Stimulated activated CD4-positive, alpha-beta T cell treated with anti-CD3 and anti-CD28 coated beads, Interleukin-2, amount 100 ng/mL, for 24 hours (primary cell): ENCODE data around the gene FAM78B.

ENCODE experiments used
- DNase-seq, 2 donors: peaks; one replicate each; pipeline ENCODE4 v3.0.0-alpha.2; 2020

Gene FAM78B

DNA sequence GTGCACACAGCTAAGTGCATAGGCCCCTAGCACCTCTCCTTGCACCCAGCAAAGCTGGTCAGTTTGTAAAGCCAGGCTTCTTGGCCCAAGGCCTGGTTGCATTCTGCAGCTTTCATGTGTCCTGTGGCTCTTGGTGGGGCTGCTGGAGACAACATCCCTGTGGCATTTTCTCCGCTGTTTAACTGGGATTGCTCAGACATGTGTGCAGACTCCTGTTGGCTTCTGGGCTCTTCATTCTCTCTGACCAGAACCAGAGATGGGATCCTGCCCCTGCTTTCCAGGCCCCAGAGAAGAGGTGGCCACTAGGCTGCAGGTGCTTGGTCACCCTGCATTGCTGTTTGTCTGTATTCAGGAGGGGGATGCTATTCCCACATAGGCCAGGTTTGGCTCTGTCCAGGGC is 50.8 kb downstream of the FAM78B start:
- no peak for DNase-seq

DNA sequence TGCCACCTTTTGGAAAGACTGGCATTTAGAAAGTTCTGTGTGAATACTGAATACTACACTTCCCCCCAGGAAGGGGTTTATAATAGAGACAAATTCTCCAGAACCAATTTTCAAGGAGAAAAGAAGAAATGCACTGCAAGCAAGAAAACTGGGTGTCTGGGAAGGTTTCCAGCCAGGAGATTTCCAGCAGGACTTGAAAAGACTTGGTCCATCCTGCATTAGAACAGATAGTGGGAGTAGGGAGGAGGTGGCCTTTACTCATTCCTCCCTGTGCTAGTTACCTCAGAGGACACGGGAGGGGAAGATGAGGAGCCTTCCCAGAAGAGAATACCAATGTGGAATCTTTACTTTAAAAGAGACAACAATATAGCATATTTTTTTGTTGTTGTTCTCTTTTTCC is 52.4 kb downstream of the FAM78B start:
- no peak for DNase-seq

DNA sequence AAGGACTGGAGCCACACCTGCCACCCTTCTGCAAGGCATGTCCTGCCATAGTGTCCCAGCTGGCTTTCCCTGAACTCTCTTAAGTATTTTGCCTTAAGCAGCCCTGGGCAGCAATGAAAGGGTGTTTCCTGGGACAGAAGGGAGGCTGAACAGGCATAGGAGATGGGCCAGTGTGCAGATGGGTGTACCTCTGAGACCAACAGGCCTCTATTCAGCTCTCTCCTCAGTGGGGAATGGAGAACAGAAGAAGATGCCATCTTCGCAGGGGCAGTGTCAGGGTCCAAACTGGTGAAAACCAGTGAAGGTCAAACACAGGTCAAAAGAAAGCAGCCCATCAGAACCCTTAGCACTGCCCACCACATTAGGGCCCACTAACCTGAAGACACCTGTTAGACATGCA is 53.2 kb downstream of the FAM78B start:
- no peak for DNase-seq

DNA sequence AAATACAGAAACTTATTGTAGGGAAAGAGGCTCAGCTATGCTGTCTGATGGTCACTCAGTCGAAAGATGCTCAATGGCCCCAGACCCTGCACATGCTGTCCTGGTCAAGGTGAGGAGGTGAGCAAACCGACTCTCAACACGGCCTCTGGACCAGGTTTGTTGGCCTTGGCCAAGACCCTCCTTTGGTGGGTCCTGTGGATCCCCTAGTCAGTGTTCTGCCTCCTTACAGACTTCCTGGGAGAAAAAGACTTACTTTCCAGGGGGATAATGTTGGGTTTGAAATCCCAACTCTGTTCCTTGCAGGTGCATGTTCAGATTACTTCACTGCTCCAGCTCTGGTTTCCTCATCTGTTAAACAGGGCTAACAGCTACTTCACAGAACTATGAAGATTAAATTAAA is 53.8 kb downstream of the FAM78B start:
- no peak for DNase-seq

DNA sequence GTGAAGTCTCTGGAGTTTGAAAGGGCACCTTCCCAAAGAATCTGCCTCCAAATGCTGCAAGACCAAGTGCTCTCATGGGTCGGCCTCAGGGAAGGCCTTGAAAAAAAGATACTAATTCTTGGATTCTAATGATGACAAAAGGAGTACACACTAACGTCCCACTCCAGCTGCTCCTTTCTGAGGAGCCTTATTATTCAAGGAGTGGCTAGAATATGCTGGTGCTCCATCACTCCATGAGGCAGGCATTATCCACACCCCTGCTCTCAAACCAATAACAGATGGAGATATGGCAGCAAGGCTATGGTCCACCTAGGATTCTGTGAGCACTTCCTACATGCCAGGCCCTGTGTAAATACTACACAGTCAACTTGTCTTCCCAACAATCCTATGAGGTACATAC is 54.4 kb downstream of the FAM78B start:
- no peak for DNase-seq

DNA sequence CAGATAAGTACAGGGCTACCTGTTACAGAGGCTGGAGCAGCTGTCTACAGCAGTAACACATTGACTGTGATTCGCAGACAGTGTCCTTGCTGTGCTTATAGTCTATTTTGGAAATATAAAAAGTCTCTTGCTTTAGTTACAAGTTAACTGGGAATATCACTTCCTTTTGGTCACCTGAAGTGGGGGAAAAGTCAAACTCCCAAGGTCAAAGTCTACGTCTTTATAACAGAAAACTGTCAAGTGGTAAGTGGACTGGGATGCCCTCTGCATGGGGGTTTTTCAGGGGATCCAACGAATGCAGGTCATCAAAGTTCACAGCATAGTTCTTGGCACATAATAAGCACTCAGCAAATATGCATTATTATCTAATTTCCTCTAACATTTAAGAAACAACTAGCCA is 55.4 kb downstream of the FAM78B start:
- DNase-seq, result no peak

DNA sequence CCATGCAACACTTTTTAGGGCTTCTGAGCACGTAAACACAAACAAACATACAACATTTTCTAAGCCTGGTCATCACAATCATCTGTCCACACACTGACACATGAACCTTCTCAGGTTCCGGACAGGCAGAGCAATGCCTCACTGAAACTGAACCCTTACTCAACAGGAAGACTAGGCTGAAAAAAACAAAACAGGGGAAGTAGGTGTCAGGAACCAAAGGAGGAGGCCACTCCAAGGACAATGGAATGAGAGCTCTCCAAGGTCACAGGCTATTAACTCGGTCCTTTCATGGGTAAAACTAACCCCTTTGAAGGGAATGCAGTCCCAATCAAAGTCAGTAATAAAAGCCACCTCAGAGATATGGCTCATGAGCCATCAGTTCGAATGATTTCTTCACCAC is 76.6 kb downstream of the FAM78B start:
- DNase-seq, result no peak

DNA sequence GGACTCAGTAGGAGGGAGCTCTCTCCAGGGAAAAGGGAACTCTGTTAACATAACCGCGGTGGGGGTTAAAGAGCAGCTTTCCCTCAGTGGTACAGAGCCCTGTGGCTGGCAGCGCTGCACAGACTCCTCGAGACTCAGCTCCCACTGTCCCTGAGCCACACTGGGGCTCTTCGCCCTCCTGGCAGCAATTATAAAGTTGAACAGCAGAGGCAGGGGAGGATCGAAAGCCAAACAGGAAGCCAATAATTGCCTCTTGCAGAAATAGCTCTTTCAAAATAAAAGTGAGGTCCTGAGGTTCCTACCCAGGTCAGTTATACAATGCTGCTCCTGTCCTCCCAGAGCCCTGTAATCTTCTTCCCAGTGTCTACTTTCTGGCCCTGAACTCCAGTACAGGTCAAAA is 77.0 kb downstream of the FAM78B start:
- no peak for DNase-seq

DNA sequence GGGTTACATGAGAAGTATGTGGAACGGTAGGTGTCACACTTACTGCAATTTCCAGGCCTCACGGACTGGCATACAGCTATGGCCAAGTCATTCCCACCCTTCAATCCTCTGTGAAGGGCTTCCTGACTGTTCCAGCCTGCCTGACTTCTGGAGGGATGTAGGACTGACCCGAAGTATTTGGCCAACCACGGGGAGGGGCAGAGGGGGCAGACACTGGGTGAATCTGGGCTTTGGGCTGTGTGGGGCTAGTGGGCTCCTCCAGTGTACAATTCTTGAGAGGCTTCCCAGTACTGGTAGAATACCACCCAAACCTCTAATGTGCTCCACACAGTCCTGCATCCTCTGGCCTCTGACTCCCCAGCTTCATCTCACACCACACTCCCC is 78.2 kb downstream of the FAM78B start:
- no peak for DNase-seq

DNA sequence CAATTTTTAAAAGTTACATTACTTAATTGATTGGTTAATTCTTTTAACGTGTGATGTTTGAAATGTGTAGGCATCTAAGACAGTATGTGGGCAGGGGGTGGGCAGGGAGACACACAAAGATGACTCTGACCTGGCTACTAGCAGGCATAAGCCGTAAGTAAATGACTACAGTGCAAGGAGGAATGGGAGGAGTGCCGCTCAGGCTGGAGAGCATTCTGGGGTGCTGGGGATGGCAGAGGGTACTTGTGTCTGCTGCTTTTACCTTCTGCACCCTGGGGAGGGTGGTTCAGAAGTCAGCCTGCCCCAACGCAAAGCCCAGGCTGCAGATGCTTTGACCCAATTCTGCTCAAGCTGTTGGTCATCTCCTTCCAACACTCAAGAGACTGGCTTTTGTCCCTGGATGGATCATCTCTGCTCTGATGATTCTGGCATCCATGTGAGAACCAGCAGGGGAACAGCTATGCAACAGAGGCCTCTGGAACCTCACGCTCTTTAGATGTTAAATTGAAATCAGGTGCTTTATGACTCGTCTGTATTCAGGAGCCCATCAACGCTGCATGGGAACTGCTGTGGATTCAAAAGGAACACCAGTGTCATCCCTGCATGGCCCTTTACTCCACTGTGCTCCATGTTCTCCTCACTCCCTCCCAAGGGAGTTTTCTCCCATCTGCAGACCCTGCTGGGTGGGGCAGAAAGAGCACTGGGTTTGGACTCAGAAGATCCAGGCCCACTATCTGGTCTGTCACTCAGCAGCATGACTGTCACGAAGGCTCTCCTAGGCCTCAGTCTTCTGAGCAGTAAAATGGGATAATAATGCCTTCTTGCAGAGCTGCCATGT is 78.8 kb downstream of the FAM78B start:
- no peak for DNase-seq

DNA sequence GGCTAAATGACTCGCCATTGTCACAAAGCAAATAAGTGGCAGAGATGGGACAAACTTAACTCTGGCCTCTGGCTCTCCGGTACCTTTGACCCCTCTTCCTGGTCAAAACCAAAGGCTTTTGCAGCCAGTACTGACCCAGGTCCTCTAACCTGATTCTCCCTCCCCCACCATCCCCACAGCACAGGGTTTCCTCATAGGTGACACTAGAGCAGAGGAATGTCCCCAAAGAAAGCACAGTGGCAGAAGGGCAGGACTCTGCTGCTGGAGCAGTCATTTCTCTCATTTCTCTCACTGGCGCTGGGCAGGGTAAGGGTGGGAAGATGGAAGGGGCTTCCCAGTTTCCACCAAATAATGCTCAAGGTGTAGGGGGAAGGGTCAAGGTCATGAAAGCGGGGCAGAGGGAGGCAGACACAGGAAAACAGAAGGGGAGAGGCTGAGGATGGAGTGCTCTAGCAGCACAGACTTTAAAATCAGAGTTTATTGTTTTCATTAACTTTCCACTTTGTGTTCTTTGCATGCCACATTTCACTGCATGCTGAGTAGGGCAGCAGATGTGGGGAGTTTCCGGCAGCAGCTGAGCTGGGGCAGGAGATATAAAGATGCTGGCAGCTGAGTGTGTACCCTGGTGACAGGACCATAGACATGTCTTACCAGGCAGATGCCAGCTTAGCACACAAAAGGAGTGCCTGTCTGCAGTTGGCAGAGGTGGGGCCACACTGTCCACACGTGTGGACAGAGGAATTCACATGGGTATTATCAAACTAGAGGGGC is 80.5 kb downstream of the FAM78B start:
- DNase-seq, result no peak

DNA sequence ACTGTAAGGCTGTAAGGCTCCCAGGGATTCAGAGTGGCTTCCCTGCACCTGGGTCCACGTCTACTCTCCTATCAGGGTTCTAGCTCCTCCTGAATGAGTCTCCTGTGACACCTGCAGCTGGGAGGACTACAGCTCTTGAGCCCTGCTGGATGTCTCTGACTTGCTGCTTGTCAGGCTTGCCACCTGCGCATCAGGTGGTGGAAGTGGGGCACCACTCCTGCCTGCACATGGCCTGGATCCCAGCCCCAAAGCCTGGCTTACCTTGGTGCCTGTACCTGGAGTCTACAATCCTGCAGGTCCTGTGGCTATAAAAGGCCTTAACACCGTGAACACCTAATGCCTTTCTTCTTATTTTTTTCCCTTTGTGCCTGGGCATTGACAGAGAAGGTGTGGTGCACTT is 82.2 kb downstream of the FAM78B start:
- no peak for DNase-seq

DNA sequence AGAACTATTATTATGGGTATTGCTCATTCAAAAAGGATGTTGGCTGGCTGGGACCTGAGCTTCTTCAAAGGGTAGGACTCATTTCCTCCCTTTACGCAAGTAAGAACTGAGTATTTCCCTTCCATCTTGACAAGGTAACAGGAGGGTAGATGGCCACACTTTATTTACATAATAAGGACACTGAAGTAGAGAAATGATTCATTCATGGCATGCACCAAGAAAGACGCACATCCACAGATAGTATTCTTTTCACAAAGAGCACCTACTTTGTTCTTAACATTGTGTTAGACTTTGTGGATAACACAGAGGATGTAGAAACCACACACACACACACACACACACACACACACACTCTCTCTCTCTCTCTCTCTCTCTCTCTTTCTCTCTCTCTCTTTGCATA is 82.9 kb downstream of the FAM78B start:
- DNase-seq, result no peak

DNA sequence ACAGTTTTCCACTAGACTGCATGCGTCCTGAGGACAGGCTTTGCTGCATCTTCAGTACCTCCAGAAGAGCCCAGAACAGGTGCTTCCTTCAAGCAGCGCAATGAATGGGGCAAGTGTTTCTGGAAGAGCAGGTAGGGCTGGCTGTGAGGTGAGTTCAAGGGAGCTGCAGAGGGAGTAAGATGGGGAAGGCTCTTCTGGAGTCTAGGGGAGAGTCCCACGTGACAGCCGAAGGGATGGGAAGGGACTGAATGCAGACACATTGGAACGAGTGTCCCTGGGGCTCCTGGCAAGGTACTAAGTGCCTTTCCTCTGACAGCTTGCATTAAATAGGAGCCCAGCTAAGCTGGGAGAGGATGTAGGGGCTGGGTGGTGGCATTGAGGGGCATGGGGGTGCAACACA is 84.2 kb downstream of the FAM78B start:
- DNase-seq, result no peak

DNA sequence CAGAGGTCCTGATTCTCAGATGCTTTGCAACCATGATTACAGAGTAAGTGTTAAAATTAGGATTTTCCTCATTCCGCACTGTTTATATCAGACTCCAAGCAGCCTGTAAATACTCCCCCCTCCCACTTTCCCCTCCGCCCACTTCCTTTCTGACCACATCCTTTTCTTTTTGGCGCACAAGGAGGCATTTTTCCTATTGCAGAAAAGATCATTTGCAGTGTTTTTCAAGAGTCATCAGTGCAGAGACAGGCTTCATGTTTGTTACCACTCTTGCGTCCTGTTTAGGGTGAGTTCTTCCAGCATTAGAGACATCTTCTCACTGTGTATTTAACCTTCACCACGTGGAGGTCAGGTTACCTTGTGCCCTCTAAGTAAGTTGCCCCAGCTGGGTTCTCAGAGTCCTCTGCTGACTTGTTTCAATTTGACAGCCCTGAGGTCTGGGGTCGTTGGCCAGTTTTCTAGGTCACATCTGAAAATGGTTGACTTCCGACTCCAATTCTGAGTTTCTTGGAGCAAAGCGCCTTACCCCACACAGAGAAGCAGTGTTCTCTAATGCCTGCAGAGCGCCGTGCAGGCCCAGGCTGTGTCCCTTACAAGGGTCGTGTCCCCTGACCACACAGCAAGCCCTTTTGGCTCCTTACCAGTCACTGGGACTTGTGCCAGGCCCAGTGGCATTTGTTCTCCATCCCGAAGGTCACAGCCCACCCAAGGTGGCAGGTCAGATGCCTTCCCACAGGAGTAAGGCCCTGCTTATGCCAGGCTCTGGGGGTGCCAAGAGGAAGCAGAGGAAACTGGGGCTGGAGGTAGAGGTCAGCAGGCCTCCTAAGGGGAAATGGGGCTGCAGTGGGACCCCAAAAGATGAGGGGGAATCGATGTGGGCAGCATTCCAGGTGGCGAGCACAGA is 85.6 kb downstream of the FAM78B start:
- no peak for DNase-seq

DNA sequence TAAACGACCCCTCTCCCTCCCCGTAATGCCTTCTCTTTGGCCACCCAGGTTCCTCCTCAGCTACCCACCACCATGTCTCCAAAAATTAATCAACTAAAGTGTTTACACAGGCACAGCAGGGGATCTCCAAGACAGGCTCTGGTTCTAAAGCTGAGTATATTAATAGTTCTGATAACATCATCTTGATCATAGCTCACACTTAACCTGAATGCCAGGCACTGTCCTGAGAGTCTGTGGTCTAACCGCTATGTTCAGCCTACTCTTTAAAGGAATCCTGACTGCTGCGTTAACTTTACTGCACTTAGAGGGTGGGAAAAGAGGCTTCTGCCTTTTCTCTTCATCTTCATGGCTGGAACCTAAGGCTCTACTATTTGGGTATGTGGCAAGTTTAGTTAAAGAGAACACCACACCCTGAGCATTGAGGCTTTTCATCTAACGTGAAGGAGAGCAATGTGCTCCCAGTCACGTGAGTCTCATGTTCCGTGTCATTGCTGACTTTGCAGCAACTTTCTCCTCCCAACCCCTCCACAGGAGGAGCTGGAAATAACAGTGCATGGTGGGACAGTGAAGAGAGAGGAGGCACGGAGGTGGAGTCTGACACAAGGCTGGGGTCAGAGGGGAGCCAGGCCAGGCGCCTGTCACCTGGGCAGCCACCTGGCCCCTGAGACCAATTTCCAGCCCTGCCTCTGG is 86.4 kb downstream of the FAM78B start:
- DNase-seq, result no peak

DNA sequence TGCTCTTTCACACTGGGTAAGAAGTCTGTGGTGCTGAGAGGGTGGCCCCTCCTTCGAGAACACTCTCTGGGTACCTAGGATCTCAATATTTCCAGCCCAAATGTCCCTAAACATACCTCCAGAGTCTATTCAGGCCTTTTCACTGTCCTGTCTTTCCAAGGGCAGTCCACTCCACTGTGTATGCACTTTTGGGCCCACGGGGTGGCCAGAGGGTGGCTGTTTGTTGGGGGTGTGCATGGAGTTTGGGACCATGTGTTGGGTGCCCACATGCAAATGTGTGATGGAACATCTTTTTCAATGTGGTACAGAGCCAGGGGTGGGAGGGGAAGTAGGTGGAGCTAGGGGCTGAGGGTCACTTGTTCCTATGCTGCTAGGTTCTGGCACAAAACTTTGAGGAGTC is 87.5 kb downstream of the FAM78B start:
- no peak for DNase-seq

DNA sequence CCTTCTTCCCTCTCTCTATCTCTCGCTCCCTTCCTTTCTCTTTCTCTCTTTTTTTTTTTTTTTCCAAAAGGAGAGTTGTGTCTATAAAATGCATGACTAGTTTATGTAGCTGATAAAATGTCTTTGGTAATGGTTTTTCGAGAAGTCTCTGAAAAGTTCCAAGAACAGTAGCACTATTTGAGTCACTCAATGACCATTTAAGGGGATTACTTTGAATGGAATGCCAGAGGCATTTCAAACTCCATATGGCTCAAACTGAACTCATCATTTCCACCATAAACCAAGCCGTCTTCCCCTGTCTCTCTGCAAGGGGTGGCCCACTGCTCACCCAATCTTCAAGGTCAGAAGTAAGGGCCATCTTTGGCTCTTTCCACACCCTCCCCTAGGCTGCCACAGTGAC is 93.3 kb downstream of the FAM78B start:
- DNase-seq, result no peak

DNA sequence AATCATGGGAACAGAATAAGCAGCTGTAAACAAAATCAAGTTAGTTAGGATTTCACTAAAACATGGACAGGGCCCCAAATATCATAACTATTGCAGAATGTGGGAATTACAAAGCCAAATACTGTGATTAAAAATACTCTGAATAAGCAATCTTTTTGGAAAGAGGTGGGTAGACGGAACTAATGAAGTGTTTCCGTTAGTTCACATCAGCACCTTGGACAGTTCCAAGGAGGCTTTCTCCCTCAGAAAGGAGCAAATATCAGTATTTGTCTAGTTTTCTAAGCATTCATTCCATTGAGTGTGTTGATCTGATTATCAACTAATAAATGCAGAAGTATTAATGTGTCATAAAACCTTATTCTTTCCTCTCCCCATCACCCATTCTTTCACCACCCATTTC is 97.4 kb downstream of the FAM78B start:
- no peak for DNase-seq

DNA sequence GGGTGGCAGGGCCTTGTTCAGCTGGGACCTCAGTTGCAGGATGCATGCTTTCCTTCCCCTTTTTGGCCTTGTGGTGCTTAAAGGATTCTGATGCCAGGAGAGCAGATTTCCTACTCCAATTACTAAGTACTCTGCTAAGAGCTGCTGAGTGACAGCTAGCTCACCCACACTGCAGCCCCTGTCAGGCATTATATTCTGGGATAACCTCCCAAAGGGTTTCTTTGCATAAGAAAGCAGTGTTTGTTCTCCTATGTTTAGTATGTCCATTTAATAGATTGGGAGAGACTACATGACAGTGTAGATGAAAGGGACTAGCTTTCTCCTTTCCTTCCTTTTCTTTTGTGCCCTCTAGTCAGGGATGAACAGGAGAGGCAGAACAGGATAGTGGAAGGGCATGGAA is 100.7 kb downstream of the FAM78B start:
- DNase-seq, result no peak

DNA sequence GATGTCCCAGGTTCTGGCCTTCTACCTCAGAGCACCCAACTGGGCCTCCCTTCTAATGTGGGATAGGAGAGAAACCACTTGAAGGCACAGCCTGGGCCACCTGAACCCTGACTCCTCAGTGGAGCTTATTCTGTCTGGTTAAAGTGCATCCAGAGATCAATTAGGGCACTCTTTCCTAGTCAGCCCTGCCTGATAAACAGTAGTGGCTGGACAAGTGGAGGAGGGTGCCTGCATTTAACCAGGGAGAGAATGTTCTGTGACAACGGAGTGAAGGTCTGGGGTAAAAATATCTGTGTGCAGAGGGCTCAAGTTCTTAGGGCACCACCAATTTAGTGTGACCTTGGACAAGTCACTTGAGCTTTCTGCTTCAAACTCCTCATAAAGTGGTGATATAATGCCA is 101.8 kb downstream of the FAM78B start:
- no peak for DNase-seq

DNA sequence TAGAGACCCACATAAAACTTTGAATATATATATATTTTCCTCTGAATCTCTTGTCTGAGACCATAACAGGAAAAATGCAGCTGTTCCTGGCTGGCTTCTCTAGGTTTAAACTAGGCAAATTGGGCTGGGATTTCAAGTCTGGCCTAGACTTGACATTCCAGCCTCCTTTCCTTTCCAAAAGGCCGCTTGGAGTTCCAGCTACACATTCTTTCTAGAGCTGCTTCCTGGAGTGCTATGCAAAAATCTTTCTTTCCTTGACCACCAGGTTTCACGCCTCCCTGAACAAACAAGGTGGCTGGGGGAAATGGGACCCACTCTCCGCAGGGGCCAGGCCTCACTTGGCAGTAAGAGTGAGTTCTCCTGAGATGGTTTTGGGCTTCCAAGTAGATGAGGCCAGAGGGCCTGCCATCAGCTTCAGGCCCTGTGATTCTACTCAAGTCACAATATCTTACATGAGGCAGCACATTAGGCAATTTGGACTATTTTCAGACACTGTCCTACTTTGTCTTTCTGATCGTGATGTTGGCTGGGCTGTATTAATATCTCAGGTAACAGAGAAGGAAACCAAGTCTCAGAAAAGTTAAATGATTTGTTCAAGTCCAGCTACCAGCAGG is 102.4 kb downstream of the FAM78B start:
- DNase-seq, result no peak
